ENCODE measurements around the gene INTS13. TPM values are rescaled to one million over a fixed set of nuclear protein-coding genes. Genes with fewer than 3 reads are reported as not detected.
"Not testable (repeated sequence)": the region's sequence is repeated elsewhere in the genome, so short reads cannot be mapped to it uniquely, and the experiment has no call there.

The INTS13 gene
- total RNA-seq, 1 experiment from 2014 or later = 106 TPM

- in situ Hi-C loops (cut with HindIII; ENCODE audit: low pct_unique_long_range_greater_than_20kb, low sequenced_read_pairs) = no loop called here
- no peak for DNase-seq (ENCODE audit: low read depth, low spot score)
These were observed 1.5 kb upstream of the INTS13 start for GRCh38 chr12:26939192-26939832.

DNA sequence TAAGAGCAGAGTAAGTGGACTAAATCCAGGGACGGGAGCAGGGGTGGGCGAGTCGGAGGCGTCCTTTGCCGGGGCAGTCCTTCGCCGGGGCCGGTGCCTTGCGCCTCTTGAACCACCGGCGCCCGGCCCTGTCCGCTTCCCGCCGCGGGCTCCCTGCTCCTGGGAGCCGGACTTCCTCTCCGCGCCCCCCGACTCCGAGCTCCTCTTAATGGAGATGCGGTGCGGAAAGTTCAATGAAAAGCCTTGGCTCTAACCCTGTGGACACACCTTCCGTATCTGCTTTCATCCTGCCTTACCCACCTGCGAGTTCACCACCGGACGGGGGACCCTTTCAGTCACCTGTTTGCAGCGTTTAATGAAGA lies 901 bp upstream of the INTS13 start:
- DNase-seq (ENCODE audit: low read depth, low spot score) = no peak
- in situ Hi-C loops (cut with HindIII; ENCODE audit: low pct_unique_long_range_greater_than_20kb, low sequenced_read_pairs) = no loop called here

GRCh38 chr12:26937443-26937862 lies 328 bp downstream of the INTS13 start:
- no peak for DNase-seq (ENCODE audit: low read depth, low spot score)
- in situ Hi-C loops (cut with HindIII; ENCODE audit: low pct_unique_long_range_greater_than_20kb, low sequenced_read_pairs) = no loop called here

DNA sequence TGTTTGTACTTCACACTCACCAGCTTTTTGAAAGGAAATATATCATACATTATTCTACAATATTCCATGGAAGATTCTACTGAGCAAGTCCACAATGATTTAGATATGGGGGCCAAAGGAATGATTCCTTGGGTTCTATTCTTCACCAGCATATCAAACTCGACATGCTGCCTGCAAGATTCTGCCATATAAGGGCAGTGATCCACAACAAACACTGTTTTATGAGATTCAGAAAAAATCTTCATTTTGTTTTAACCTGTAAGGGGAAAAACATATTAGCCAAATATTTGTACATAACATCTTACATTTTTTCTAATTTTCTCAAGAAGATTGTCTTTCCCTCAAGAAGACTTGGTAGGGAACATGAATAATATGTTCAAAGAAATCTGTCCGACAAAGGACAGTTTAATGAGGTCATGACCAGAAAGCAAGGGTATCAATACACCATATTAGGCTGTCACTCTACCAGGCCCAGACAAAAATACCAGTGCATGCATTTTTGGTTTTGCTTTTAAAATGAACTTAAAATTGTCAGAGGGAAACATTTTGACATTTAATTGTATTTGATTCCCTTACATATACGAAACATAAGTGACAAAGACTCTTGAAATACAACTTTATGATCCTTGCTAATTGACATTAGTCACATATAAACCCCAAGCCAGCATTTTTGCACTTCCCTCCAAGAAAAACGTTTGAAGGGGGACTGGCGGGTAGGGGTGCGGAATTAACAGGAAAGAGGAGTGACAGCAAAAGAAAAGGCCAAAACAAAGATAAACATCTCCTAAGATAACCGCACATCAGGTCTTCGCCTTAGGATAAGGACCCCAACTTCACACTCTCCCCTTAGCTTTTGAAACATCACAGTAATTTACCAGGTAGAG lies 980 bp downstream of the INTS13 start:
- no peak for DNase-seq (ENCODE audit: low read depth, low spot score)
- in situ Hi-C loops (cut with HindIII; ENCODE audit: low pct_unique_long_range_greater_than_20kb, low sequenced_read_pairs) = no loop called here

DNA sequence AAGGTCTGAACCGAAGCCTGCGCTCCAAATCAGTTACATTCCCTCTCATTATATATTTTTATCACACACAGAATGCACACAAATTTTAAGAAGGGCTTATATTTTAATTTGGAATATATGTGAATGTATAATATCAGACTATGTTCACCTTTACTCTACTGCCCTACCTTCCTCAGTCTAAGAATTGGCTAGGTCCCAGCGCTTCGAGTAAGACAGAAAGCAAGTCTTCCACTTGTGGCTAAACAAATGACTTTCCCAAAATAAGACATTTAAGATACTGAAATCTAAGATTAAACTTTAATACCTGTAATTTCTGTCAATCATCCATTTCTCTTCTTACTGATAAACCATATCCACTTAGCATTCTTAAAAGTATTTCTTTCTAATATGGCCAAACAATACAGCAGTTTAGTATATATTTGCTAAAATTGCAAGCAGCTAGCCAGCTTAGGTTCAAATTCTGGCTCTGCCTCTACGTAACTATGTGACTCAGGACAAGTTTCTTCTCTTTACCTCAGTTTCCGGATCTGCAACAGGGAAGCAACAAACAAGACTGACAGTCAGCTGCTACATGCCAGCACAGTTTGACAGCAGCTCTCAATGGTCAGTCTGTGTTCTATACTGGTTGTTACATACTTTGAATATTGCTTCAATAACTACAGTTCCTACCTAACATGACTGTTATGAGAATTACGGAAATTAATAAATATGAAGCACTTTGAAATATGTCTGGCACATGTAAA lies 2.0 kb downstream of the INTS13 start:
- in situ Hi-C loops (cut with HindIII; ENCODE audit: low pct_unique_long_range_greater_than_20kb, low sequenced_read_pairs) = no loop called here

GRCh38 chr12:26929590-26929989 lies 8.2 kb downstream of the INTS13 start:
- DNase-seq (ENCODE audit: low read depth, low spot score) = no peak
- in situ Hi-C loops (cut with HindIII; ENCODE audit: low pct_unique_long_range_greater_than_20kb, low sequenced_read_pairs) = no loop called here

More for the DNA sequence above, 2.0 kb downstream of the INTS13 start:
- DNase-seq (ENCODE audit: low read depth, low spot score) = peak; percentile 31

DNA sequence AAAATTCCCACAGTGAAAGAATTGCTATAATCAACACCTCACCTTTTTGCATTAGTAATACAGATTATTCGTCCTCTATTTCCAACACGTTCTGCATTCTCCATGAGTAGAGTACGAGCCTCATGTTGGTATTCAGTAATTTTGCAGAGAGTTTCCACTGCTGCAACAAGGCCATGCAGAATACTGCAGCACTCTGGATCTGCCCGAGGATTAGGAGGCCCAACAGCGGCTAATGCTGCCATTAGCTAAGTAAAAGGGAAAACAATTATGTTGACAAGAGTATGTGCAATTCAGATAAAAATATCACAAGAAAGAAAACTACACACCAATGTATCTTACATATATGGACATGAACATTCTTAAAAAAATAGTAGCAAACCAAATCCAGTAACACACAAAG lies 9.1 kb downstream of the INTS13 start:
- DNase-seq (ENCODE audit: low read depth, low spot score) = no peak
- in situ Hi-C loops (cut with HindIII; ENCODE audit: low pct_unique_long_range_greater_than_20kb, low sequenced_read_pairs) = no loop called here

- peak; percentile 31 for DNase-seq (ENCODE audit: low read depth, low spot score)
- in situ Hi-C loops (cut with HindIII; ENCODE audit: low pct_unique_long_range_greater_than_20kb, low sequenced_read_pairs) = no loop called here
These were observed 15.9 kb downstream of the INTS13 start for GRCh38 chr12:26921886-26922285.

GRCh38 chr12:26919216-26919555 lies 18.6 kb downstream of the INTS13 start:
- peak; percentile 99 for DNase-seq (ENCODE audit: low read depth, low spot score)
- in situ Hi-C loops (cut with HindIII; ENCODE audit: low pct_unique_long_range_greater_than_20kb, low sequenced_read_pairs) = no loop called here

DNA sequence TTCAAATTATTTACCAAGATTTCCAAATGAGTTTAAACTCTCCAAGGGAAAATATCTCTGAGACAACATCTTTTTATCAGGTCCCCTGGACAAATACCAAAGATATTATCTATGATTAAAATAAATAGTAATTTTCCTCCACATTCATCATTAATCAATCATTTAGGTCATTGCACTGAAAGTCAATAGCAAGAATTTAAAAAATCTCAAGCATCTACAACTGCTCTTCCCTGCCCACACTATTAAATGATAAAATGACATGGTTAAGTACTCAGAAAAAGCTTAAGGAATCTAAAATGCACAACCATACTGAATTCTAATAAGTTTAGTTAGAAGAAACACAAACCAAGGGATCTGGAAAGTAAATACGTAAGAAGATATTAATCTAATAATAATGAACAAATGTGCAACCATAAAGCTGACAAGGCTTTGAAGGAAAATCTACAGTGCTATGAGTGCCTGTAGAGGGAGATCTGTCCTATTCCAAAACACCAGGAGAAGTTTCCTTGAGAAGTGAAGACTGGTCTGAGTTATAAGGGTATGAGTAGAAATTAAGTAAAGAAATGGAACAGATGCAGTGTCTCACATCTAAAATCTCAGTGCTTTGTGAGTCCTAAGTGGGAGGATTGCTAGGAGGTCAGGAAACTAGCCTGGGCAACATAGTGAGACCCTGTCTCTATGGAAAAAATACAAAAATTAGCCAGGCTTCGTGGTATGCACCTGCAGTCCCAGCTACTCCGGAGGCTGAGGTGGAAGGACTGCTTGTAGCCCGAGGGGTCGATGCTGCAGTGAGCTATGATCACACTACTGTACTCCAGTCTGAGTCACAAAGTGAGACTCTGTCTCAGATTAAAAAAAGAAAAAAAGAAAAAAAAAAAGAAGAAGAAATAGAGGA lies 19.2 kb downstream of the INTS13 start:
- in situ Hi-C loops (cut with HindIII; ENCODE audit: low pct_unique_long_range_greater_than_20kb, low sequenced_read_pairs) = no loop called here
- no peak for DNase-seq (ENCODE audit: low read depth, low spot score)

DNA sequence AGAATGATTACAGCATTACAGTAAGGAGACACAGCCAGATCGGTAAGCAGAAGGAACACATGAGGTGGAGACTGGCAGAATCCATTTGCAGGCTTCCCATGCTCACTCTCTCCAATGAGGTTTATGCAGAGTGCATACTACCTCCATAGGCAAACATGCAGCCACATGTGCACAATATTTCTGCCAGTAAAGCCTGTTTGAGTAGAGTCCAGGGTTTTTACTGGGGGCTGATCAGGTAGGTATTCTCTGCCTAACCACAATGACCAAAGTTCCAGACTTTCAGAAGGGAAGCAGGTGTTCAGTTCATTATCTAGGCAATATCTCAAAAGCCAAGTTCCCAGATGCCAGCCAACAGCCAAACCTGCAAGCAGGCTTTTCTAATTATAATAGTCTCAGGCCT lies 31.1 kb downstream of the INTS13 start:
- in situ Hi-C loops (cut with HindIII; ENCODE audit: low pct_unique_long_range_greater_than_20kb, low sequenced_read_pairs) = no loop called here
- no peak for DNase-seq (ENCODE audit: low read depth, low spot score)

- DNase-seq (ENCODE audit: low read depth, low spot score) = no peak
- in situ Hi-C loops (cut with HindIII; ENCODE audit: low pct_unique_long_range_greater_than_20kb, low sequenced_read_pairs) = no loop called here
These were observed 31.8 kb downstream of the INTS13 start for GRCh38 chr12:26906024-26906423.

- in situ Hi-C loops (cut with HindIII; ENCODE audit: low pct_unique_long_range_greater_than_20kb, low sequenced_read_pairs); DNase-seq (ENCODE audit: low read depth, low spot score): not testable (repeated sequence)
These were observed 34.4 kb downstream of the INTS13 start for GRCh38 chr12:26903396-26903795.

DNA sequence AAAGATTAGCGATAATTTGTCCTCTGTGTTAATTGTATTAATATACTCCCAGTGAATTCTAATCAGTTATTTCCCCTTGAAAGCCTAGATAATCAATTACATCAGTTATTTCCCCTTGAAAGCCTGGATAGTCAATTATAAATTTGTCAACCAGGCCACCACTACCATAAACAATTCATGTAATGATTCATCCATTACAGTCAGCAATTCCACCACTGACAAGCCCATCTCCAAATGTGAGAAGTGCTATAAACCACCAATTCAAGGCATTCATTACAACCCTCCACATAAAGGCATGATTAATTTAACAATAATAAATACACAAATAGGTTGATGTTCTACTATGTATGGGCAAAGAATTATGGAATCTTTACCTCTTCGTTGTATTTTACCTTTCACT lies 40.9 kb downstream of the INTS13 start:
- in situ Hi-C loops (cut with HindIII; ENCODE audit: low pct_unique_long_range_greater_than_20kb, low sequenced_read_pairs) = no loop called here
- DNase-seq (ENCODE audit: low read depth, low spot score) = no peak

DNA sequence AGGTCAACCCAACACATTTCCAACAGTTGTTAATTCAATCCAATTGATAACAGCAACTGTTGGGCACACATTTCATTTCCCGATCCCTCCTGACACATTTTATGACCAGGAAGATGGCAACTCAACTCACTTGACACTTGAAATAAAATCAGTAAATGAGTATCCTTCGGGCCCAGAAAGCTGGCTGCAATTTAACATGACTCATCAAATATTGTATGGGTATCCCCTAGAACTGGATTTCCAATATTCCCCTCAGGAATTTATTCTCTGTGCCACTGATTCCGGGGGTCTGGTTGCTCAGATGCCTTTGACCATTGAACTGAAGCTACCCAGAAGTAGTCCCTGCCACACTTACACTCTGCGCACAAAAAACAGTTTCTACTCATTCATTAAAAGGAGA lies 42.1 kb downstream of the INTS13 start:
- no peak for DNase-seq (ENCODE audit: low read depth, low spot score)
- in situ Hi-C loops (cut with HindIII; ENCODE audit: low pct_unique_long_range_greater_than_20kb, low sequenced_read_pairs) = no loop called here

GRCh38 chr12:26891704-26892103 lies 46.1 kb downstream of the INTS13 start:
- no peak for DNase-seq (ENCODE audit: low read depth, low spot score)
- in situ Hi-C loops (cut with HindIII; ENCODE audit: low pct_unique_long_range_greater_than_20kb, low sequenced_read_pairs) = no loop called here

- in situ Hi-C loops (cut with HindIII; ENCODE audit: low pct_unique_long_range_greater_than_20kb, low sequenced_read_pairs) = no loop called here
- DNase-seq (ENCODE audit: low read depth, low spot score) = no peak
These were observed 47.0 kb downstream of the INTS13 start for GRCh38 chr12:26890784-26891183.
